NT2/D1 (cell line): ENCODE data around the gene ADAMTSL1.

ENCODE experiments used
- SUZ12 ChIP-seq: IDR thresholded peaks from 2 replicates; pipeline ENCODE4 v1.6.1; 2011; ENCODE audit not compliant: insufficient read length, insufficient read depth; ENCODE audit errors: extremely low read depth
- YY1 ChIP-seq: IDR thresholded peaks from 2 replicates; pipeline ENCODE4 v1.6.1; 2011; ENCODE audit not compliant: insufficient read length, insufficient read depth
- ZNF274 ChIP-seq: IDR thresholded peaks from 2 replicates; pipeline ENCODE4 v1.6.1; 2011; ENCODE audit warnings: mild to moderate bottlenecking, low read depth, low read length

GRCh38 chr9:18610956-18611355 lies 137.0 kb downstream of the ADAMTSL1 start:
- TF ChIP-seq ZNF274 (no peak), YY1 (no peak), SUZ12 (no peak)
